Measurements from ENCODE around the gene CD3D.

The CD3D gene

DNA sequence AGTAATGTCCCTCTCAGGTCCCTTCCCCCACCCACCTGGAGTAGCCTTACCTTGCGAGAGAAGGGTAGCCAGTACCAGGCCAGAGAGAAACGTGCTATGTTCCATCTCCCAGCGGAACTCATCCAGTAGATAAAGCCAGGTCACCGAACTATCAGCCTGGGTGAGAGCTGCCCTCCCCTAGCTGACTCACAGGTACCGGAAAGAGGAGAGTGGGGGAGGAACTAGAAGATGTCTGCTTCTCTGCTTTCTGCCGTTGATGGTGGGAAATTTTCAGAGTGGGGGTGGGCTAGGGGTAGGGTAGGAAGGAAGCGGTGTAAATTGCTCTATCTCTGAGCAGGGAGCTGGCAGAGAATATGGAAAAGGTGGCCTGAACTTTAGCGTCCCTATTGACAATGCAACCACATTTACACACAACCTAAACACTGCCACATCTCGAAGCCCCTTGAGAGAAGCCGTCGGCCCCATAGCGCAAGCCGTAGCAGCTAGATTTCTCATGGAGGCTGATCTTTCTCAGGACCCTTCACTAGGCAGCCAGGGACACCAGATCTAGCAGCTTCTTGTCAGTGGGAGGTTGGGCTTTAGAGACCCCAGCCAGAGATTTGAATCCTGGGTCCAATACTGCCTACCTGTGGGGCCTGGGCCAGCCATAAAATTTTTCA lies at the start of gene CD3D:
Gene CD3D, minus strand, starts transcription at position 203 of the 659 bp plus-strand sequence. Its CDS starts 98 bp downstream, at position 105.
- DNase-seq (ENCODE audit: extremely low spot score): no peak
- CTCF ChIA-PET: interaction anchor here (1.1 to 2.3 kb wide), 3 partner anchors 11 to 171 kb away, joined by 3 to 6 read pairs (median 4); no protein-coding TSS in a partner anchor
- POLR2A ChIA-PET: no interaction called here
- TF ChIP-seq, protein P1, sequence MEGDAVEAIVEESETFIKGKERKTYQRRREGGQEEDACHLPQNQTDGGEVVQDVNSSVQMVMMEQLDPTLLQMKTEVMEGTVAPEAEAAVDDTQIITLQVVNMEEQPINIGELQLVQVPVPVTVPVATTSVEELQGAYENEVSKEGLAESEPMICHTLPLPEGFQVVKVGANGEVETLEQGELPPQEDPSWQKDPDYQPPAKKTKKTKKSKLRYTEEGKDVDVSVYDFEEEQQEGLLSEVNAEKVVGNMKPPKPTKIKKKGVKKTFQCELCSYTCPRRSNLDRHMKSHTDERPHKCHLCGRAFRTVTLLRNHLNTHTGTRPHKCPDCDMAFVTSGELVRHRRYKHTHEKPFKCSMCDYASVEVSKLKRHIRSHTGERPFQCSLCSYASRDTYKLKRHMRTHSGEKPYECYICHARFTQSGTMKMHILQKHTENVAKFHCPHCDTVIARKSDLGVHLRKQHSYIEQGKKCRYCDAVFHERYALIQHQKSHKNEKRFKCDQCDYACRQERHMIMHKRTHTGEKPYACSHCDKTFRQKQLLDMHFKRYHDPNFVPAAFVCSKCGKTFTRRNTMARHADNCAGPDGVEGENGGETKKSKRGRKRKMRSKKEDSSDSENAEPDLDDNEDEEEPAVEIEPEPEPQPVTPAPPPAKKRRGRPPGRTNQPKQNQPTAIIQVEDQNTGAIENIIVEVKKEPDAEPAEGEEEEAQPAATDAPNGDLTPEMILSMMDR (IDR thresholded peaks at IDR 0.05; ENCODE audit: control extremely low read depth, extremely low read depth, low read depth, missing control alignments): no peak

DNA sequence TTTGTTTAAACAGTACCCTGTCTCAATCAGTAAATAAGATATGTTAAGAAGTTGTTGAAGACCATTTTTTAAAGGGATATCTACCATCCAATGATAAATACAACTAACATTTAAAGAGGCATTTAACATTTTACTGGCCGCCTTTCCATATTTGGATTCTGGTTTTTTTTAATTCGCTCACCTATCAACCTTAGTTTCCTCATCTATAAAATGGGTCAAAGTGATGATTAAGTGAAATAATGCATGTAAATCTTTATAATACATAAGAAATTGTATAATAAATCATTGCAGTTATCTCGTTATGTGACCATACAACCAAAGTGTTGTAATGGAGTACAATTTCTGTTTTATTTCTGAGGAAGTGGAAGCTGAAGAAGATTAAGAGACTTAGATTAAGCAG lies 41.2 kb upstream of the CD3D start:
- POLR2A ChIA-PET: no interaction called here
- CTCF ChIA-PET: interaction anchor here (1.0 to 5.7 kb wide), 2 partner anchors 10 to 14 kb away, joined by 4 to 30 read pairs; no protein-coding TSS in a partner anchor
- TF ChIP-seq, protein P1 (IDR thresholded peaks at IDR 0.05; ENCODE audit: control extremely low read depth, extremely low read depth, low read depth, missing control alignments): no peak
- no peak for DNase-seq (ENCODE audit: extremely low spot score)

DNA sequence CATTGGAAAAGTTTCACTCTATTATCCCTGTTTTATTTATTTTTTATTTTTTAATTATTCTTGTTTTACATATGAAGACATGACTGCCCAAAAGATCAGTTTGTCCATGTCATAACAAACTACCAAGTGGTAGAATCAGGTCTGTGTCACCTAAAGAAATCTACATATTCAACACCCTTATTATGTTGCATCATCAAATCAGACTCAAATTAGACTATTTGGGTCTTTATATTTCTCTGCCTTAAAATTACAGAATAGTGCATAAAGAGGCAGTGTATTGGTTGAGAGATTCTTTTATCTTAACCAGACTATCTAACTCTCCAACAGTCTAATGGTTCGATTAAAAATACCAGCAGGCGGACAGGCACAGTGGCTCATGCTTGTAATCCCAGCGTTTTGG lies 40.4 kb upstream of the CD3D start:
- POLR2A ChIA-PET: no interaction called here
- no peak for DNase-seq (ENCODE audit: extremely low spot score)
- TF ChIP-seq, protein P1 (IDR thresholded peaks at IDR 0.05; ENCODE audit: control extremely low read depth, extremely low read depth, low read depth, missing control alignments): no peak
- CTCF ChIA-PET: interaction anchor here (1.0 to 5.7 kb wide), 3 partner anchors 10 to 25 kb away, joined by 3 to 30 read pairs (median 4); no protein-coding TSS in a partner anchor

DNA sequence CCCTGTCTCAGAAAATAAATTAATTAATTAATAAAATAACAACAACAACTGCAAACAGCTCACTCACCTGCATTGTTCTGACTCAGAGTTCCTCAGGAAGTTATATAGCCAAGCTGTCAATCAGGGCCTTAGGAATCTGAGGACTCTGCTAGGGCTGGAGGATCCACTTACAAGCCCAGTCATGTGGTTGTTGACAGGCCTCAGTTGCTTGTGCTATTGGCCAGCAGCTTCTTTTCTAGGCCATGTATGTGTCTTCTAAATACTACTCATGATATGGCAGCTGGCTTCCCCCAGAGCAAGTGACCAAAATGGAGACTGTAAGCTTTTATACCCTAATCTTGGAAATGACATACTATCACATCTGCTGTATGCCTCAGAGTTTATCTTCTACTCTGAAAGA lies 38.1 kb upstream of the CD3D start:
- POLR2A ChIA-PET: no interaction called here
- DNase-seq (ENCODE audit: extremely low spot score): no peak

DNA sequence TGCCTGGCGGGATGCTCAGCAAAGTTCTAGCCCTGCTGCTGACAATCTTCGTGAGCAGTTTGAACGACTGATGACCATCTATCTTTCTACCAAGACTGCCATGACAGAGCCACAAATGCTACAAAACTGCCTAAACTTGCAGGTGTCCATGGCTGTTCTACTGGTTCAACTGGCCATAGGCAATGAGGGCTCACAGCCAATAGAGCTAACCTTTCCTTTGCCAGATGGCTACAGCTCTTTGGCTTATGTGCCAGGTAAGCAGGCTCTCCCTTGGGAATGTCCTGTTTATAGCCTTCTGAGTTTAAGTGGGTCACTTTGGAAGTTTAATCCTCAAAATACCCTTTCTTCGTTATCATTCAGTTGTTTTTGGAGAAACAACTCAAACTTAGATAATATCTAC lies 37.0 kb upstream of the CD3D start:
- ChIA-PET CTCF (interaction anchor here (1.0 to 6.0 kb wide), 6 partner anchors 12 to 181 kb away, joined by 4 to 44 read pairs (median 6); no protein-coding TSS in a partner anchor), POLR2A (interaction anchor here (0.7 kb wide), 1 partner anchor 138 kb away, joined by 3 read pairs; no protein-coding TSS in a partner anchor)
- no peak for DNase-seq (ENCODE audit: extremely low spot score)
- TF ChIP-seq, protein P1 (IDR thresholded peaks at IDR 0.05; ENCODE audit: control extremely low read depth, extremely low read depth, low read depth, missing control alignments): no peak

More for the DNA sequence above, 38.1 kb upstream of the CD3D start:
- CTCF ChIA-PET: interaction anchor here (2.1 to 6.0 kb wide), 2 partner anchors 11 to 16 kb away, joined by 7 to 44 read pairs; no protein-coding TSS in a partner anchor
- TF ChIP-seq, protein P1 (IDR thresholded peaks at IDR 0.05; ENCODE audit: control extremely low read depth, extremely low read depth, low read depth, missing control alignments): no peak

DNA sequence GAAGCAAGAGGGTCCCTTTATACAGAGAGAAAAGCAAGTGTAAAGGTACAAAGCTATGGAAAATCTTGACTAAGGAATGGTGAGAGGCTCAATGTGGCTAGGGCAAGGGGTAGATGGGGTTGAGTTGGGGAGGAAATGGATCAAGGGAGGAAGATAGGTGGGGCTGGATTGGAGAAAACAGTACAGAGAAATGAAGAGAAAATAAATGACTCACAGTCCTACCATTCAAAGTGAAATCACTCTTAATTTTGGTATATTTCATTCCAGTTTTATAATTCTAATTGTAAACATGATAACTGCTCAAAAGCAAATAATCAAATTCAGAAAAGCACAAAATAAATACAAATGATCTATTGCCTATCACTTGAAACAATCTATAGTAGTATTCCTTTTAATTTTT lies 33.5 kb upstream of the CD3D start:
- TF ChIP-seq, protein P1 (IDR thresholded peaks at IDR 0.05; ENCODE audit: control extremely low read depth, extremely low read depth, low read depth, missing control alignments): no peak
- DNase-seq (ENCODE audit: extremely low spot score): no peak
- POLR2A ChIA-PET: interaction anchor here (0.7 kb wide), 1 partner anchor 13 kb away, joined by 4 read pairs; no protein-coding TSS in a partner anchor
- CTCF ChIA-PET: interaction anchor here (1.2 to 6.0 kb wide), 3 partner anchors 10 to 204 kb away, joined by 3 to 44 read pairs (median 9); no protein-coding TSS in a partner anchor
